Fibroblast of skin of left biceps (primary cell): ENCODE measurements around the gene VRK2.
A peak's percentile ranks its signal among the peaks of the same experiment; 100 is the strongest.

Experiments
- DNase-seq, 2 experiments: peaks; one replicate each; pipeline ENCODE4 v3.0.0-alpha.2; 2013; ENCODE audit warnings: low read depth in 2 of 2

Gene VRK2

GRCh38 chr2:58046585-58047372 is at the start of gene VRK2:
TSS of gene VRK2 (plus strand) at chr2:58046806. CDS start at chr2:58048832, 2,026 bp downstream.
- DNase-seq = peak; percentile 64 to 75

DNA sequence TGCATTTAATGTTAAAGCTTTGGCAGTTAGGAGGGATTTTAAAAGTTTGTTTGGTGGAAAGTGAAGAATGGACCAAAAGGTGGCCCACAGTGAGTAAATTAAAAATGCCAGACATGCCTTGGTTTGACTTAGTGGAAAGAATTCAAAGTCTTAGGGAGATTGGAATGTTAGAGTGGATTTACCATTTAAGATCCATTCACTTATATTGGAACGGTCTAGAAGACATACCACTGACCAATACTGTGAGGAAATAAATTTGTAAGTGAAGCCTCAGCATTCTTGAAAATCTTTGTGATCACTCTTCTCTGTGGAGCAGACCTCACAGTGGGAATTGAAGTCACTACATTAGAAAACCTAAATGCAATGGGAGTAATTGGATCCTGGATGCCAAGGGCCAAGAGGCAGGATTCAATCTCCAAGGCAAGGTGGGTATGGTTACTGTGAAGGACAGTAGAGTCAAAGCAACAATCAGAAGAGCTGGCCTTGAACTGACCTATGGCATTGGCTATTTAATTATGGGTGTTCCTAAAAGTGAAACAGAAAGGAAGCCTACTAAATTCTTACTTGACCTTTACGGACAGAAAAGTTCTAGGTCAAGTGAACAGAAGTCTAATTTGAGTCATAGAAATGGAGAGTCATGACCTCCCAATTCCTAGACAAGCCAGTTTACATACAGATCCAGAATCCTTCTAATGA is 40.2 kb upstream of the VRK2 start:
- DNase-seq = no peak

DNA sequence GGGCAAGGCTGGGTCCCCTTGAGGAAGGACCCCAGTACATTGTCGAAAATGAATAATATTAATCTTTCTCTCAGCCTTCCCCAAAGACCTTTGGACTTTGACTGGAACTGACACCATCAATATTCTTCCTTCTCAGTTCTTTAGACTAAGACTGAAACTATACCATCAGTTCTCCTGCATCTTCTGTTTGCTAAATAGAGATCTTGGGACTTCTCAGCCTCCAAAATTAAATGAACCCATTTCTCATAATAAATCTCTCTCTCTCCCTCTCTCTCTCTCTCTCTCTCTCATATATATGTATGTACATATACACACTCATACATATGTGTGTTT is 39.7 kb upstream of the VRK2 start:
- DNase-seq = no peak

DNA sequence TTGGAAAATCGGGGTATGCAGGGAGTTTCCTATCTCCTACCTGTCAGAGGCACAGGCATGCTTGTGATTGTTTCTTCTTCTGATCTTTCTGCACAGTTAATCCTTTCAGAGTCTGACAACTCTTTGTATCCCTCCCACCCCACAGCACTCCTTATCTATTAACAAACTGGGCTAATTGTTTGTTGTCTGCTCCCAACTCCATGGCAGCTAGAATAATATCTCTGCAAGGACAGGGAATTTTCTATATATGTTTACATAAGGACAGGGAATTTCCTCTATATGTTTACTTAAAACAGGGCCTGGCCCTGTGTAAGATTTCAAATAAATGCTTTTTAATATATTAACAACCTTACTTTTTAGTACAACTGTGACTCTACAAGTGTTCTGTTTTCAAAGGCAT is 36.0 kb upstream of the VRK2 start:
- no peak for DNase-seq

- DNase-seq = no peak
Observed at GRCh38 chr2:58019229-58019628, 27.4 kb upstream of the VRK2 start.

DNA sequence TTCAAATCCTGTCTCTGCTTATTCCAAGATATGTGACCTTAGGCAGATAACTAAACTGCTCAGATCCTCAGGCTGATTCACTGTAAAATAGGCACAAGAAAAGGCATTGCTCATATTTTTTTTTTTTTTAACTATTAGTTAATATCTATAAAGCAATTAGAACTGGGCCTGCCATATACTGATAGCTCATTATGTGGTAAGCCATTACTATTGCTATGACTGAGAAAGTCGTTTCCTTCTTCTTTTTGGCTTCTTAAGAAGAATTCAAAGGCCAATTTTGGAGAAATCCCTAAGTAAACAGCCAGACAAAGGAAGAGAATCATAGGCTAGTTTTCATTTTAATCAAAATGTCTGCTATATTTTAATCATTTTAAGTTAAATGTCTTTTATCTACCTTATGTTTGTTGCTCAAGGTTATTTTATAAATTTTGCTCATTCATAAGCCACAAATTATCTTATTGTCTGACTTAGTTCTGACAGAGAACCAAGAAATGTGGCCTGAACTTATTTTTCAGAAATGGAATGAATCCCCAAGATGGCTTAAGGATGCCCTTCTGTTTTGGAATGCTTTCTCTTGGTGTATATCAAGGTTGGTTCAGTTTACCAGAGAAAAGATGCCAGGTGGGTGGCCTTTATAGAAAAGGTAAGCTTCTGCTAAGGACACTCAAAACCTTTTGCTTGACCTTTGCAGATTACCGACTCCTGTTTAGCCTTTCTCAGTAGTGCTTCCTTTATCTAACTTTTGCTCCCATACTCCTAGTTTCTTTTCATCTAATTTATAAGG is 21.3 kb upstream of the VRK2 start:
- no peak for DNase-seq

DNA sequence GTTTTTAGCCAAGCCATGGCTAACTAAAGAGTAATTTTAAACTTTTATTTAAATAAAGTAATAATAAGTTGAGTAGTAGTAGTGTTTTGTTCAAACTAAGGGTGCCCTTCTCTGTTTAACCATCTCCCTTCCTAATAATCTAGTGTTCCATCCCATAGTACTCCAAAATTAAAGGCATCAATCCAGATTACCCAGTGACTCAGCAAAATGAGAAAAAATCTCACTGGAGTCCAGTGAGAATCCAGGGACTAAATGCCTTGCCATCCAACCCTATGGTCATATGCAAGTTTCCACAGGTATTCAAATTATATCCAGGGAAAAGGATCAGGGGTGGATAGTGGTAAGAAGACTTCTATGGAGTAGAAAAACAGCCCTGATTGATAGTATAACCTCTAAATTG is 19.6 kb upstream of the VRK2 start:
- no peak for DNase-seq

DNA sequence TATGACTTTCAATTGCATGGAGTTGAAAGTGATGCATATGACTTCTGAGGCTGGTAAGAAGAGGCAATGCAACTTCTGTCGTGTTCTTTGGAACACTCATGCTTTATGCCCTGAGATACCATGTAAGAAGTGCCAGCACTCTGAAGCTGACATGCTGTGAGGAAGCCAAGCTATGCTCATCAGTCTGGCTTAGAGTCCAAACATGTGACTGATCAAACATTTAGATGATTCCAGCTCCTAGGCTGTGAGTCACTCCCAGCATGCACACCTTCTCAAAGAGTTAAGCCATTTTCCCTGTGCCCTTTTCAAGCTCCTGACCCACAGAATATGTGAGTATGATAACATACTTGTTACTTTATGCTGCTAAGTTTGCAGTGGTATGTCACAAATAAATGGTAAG is 15.8 kb upstream of the VRK2 start:
- DNase-seq = no peak

- no peak for DNase-seq
Observed at GRCh38 chr2:58032016-58032763, 14.4 kb upstream of the VRK2 start.

DNA sequence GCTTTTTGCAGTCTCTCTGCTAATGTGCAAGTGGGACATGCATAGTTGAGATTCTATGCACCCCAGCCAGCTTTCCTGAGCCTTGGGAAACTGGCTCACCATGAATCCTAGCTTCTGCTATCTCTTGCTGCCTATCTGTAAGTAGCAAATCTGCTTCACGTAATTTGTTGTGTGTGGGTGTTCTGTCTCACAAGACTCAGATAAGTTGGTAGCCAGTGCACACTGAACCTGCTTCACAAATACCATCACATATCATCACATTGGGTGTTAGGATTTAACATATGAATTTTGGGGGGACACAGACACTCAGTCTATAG is 13.9 kb upstream of the VRK2 start:
- no peak for DNase-seq

- no peak for DNase-seq
Observed at GRCh38 chr2:58033530-58033929, 13.1 kb upstream of the VRK2 start.

DNA sequence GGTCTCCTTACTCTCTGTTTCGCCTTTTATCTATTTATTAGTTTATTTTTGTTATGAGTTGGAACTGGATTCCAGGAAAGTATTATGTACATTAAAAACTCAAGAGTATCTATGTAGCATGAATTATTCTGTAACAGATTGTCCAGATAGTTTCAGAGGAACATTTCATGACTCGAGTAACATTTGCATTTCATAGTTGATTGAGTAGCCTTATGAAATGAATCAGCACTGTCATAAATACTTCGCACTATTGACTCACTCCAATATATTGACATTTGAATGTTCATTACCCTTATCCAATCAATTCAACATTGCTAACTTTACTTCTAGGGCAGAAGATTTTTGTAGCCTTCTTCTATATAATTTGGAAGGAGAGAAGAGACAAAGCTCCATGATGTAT is 11.3 kb upstream of the VRK2 start:
- no peak for DNase-seq

GRCh38 chr2:58039170-58039611 is 7.4 kb upstream of the VRK2 start:
- peak in 1 of 2 experiments; percentile 17 for DNase-seq

GRCh38 chr2:58042486-58042970 is 4.1 kb upstream of the VRK2 start:
- peak; percentile 48 for DNase-seq

- no peak for DNase-seq
Observed at GRCh38 chr2:58044145-58044544, 2.5 kb upstream of the VRK2 start.

- no peak for DNase-seq
Observed at GRCh38 chr2:58045580-58046334, 849 bp upstream of the VRK2 start.

GRCh38 chr2:58046335-58046584 is 346 bp upstream of the VRK2 start:
- no peak for DNase-seq

DNA sequence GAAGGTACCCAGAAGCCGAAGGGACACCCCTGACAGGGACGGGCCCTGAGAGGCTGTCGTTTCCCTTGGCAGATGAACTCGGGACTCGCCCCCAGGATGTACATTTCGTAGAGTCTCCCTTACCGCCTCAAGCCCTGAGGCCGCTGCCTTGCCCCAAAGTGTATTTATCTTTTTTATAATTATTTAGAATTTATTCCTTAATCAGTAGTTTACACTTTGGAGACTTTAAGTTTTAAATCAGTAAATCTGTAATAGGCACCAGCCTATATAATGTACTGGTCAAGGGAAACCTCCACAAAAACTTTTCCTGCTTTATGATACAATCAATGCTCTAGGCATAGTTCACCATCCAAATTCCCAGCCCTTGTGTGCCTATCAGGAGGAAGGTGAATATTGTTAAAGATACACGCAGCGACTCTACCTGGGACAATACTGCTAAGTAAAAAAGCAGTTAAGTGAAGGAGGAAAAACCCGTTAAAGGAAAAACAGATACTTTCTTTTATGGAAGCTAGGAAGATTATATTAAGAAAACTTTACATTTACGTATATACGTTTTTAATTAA is 848 bp downstream of the VRK2 start:
- DNase-seq = no peak

GRCh38 chr2:58047961-58048360 is 1.4 kb downstream of the VRK2 start:
- no peak for DNase-seq

DNA sequence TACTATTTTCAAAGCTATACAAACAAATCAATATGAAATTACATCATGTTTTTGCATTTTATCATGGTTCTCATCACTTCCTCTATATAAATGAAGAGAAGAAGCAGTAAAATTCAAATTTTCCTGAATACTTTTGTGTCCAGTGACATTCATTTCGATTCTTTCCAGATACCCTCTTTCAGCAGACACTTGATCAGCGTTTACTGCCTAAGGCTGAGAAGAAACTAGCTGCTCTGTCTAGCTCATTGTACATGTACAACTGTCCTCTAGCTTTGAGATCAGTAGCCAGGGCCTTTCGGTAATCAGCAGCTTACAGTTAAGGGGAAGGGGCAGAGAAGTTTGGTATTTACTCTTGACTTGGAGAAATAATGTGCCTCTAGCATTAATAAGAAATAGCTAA is 4.8 kb downstream of the VRK2 start:
- no peak for DNase-seq

DNA sequence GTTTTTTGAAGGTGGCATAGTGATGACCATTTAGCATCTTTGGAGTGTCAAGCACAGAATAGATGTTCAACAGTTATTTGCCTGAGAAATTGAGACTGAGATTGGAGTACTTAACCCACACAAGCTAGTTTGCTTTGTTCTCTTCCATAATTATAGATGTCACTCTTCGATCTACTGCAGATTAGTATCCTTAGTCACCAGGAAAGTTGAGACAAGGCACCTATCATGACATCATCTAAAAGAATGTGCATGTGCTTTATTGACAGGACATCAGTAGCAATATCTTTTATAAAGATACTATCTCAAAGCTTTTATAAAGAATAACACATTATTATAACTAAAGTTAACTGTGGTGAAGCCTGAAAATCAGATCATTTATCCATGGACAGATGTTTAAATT is 6.4 kb downstream of the VRK2 start:
- DNase-seq = no peak
